CD4-positive, alpha-beta T cell (primary cell): ENCODE data around the gene FCRL6. TPM values are rescaled to one million over a fixed set of nuclear protein-coding genes. Genes with fewer than 3 reads are reported as not detected.

Experiments
- ATAC-seq: fragments of 200-7000 bp; cut with Tn5 transposase; one replicate; pipeline ENCODE4 v1.10.0; 2022; ENCODE audit warnings: mild to moderate bottlenecking; ENCODE audit not compliant: poor library complexity
- CTCF ChIA-PET: fragments of 350-600 bp; sonication (Branson Sonifier 250); formaldehyde crosslinking; loops from one replicate; lab custom pipeline; 2021; ENCODE audit warnings: antibody characterized with exemption, inconsistent platforms; lab: Charles Lee
- POLR2A ChIA-PET: fragments of 350-600 bp; sonication (Branson Sonifier 250); formaldehyde crosslinking; loops from one replicate; lab custom pipeline; 2021; ENCODE audit warnings: antibody characterized with exemption, inconsistent platforms; lab: Charles Lee
- DNase-seq, 14 experiments: peaks; one replicate each; pipeline ENCODE4 v3.0.0-alpha.2; 2013 to 2020; ENCODE audit warnings: mixed read lengths in 2 of 14
- H3K27ac ChIP-seq, 2 donors: one replicate each; pipeline versions ENCODE4 v1.5.1 to v1.7.0; 2013; ENCODE audit warnings: low read length in 2 of 2, low read depth in 1 of 2, mild to moderate bottlenecking in 1 of 2
- H3K27me3 ChIP-seq, 2 experiments: 1 replicate in 1 of 2; 2 replicates in 1 of 2; pipeline versions ENCODE4 v1.6.1 to v1.7.0; 2013; ENCODE audit warnings: low read length in 2 of 2, control low read depth in 1 of 2, mild to moderate bottlenecking in 1 of 2, moderate library complexity in 1 of 2; ENCODE audit not compliant: insufficient read depth in 2 of 2, control insufficient read depth in 1 of 2
- H3K36me3 ChIP-seq: one replicate; pipeline ENCODE4 v1.6.1; 2013; ENCODE audit warnings: low read length, control low read depth; ENCODE audit not compliant: insufficient read depth
- H3K4me1 ChIP-seq: one replicate; pipeline ENCODE4 v1.6.1; 2013; ENCODE audit warnings: low read length, control low read depth; ENCODE audit not compliant: insufficient read depth
- H3K4me3 ChIP-seq: one replicate; pipeline ENCODE4 v1.5.1; 2013; ENCODE audit warnings: mild to moderate bottlenecking, low read length, moderate library complexity
- H3K9me3 ChIP-seq, 2 experiments: 1 replicate in 1 of 2; 2 replicates in 1 of 2; pipeline versions ENCODE4 v1.6.1 to v1.7.0; 2013; ENCODE audit warnings: low read length in 2 of 2, mild to moderate bottlenecking in 2 of 2, control low read depth in 1 of 2, moderate library complexity in 1 of 2; ENCODE audit not compliant: control insufficient read depth in 1 of 2, insufficient read depth in 1 of 2
- H3K27ac Mint-ChIP-seq: one replicate; pipeline ENCODE4 v1.8.0; 2020; ENCODE audit warnings: mixed read lengths
- H3K27me3 Mint-ChIP-seq: one replicate; pipeline ENCODE4 v1.8.0; 2021; ENCODE audit warnings: mixed read lengths
- H3K36me3 Mint-ChIP-seq: one replicate; pipeline ENCODE4 v1.8.0; 2021; ENCODE audit warnings: low read depth, mixed read lengths
- H3K4me1 Mint-ChIP-seq: one replicate; pipeline ENCODE4 v1.8.0; 2021; ENCODE audit warnings: low read depth, mixed read lengths
- H3K4me3 Mint-ChIP-seq: one replicate; pipeline ENCODE4 v1.8.0; 2020; ENCODE audit warnings: mild to moderate bottlenecking, mixed read lengths
- H3K9me3 Mint-ChIP-seq: one replicate; pipeline ENCODE4 v1.8.0; 2020; ENCODE audit warnings: mixed read lengths
- CTCF ChIP-seq: fragments of 200-600 bp; IDR thresholded peaks from one replicate; pipeline ENCODE4 v1.8.0; 2022; ENCODE audit warnings: antibody characterized with exemption, mild to moderate bottlenecking
- intact Hi-C, 2 experiments: fragments of 100-400 bp; cut with DNase I in 1 of 2; cut with micrococcal nuclease in 1 of 2; formaldehyde crosslinking; loops; one replicate each; pipeline versions ENCODE4 v1.15.1 to v1.9.0; 2023 to 2025; cut with DNase I, micrococcal nuclease
- total RNA-seq, 174 experiments: library from RNA in 2 of 174; stranded (reverse) in 2 of 174; gene quantifications; one replicate each; pipeline ENCODE4 v1.2.3 and lab custom pipeline; 2021 to 2026

FCRL6 gene
- total RNA-seq, 2 experiments from 2014 or later, result 0.28 to 0.52 TPM

- TF ChIP-seq CTCF, result no peak
- Histone ChIP-seq H3K27me3 (peaks cover 0 to 3% of the 10 kb centered on the region in 2 experiments), H3K27ac (no peak overlapping the region), H3K9me3 (no peaks in the 10 kb centered on the region), H3K4me3 (no peak overlapping the region), H3K4me1 (peaks cover 32% of the 10 kb centered on the region), H3K36me3 (no peaks in the 10 kb centered on the region)
- no peaks in the 10 kb centered on the region for H3K36me3 Mint-ChIP-seq
- POLR2A ChIA-PET, result interaction anchor here (1.1 to 2.1 kb wide), 6 partner anchors 9 to 126 kb away, joined by 3 to 7 read pairs (median 4); partner anchors contain the start of genes DUSP23 and TAGLN2
- ATAC-seq (no peak), DNase-seq (no peak)
- no peaks in the 10 kb centered on the region for H3K27me3 Mint-ChIP-seq
- peaks cover 16% of the 10 kb centered on the region for H3K4me1 Mint-ChIP-seq
- no peaks in the 10 kb centered on the region for H3K9me3 Mint-ChIP-seq
- CTCF ChIA-PET, result interaction anchor here (0.7 to 2.5 kb wide), 16 partner anchors 9 to 279 kb away, joined by 3 to 42 read pairs (median 4); partner anchors contain the start of genes DUSP23 and IGSF9
- H3K27ac Mint-ChIP-seq, result peak overlapping the region; percentile 18
- intact Hi-C loops, result loop anchor here (2.0 to 10.0 kb wide), 3 partner anchors 148 to 575 kb away; partner anchors contain the start of gene IGSF9 (in 1 of the 2)
- H3K4me3 Mint-ChIP-seq, result no peak overlapping the region
Measured at GRCh38 chr1:159799446-159799985, 2.6 kb upstream of the FCRL6 start.

- H3K4me3 Mint-ChIP-seq, result no peak overlapping the region
- H3K27me3 Mint-ChIP-seq, result no peaks in the 10 kb centered on the region
- peak overlapping the region; percentile 17 for H3K4me3 ChIP-seq
- peaks cover 16% of the 10 kb centered on the region for H3K4me1 Mint-ChIP-seq
- no peaks in the 10 kb centered on the region for H3K36me3 Mint-ChIP-seq
- H3K4me1 ChIP-seq, result peaks cover 32% of the 10 kb centered on the region
- no peaks in the 10 kb centered on the region for H3K9me3 ChIP-seq
- intact Hi-C loops, result loop anchor here in 1 of 2 experiments (1.0 kb wide), 1 partner anchor 91 kb away; no protein-coding TSS in a partner anchor
- DNase-seq, result peak in 9 of 14 experiments; percentile 2 to 68 (median 21)
- no peaks in the 10 kb centered on the region for H3K9me3 Mint-ChIP-seq
- ChIA-PET POLR2A (interaction anchor here (0.9 to 2.1 kb wide), 5 partner anchors 10 to 125 kb away, joined by 3 to 7 read pairs (median 3); partner anchors contain the start of gene TAGLN2), CTCF (interaction anchor here (2.0 to 2.5 kb wide), 2 partner anchors 20 to 91 kb away, joined by 7 to 42 read pairs; partner anchors contain the start of gene DUSP23)
- no peak for TF ChIP-seq CTCF
- H3K27ac Mint-ChIP-seq, result peak overlapping the region; percentile 18
- peaks cover 0 to 3% of the 10 kb centered on the region in 2 experiments for H3K27me3 ChIP-seq
- no peaks in the 10 kb centered on the region for H3K36me3 ChIP-seq
- no peak overlapping the region for H3K27ac ChIP-seq
- peak; percentile 44 for ATAC-seq
Measured at GRCh38 chr1:159800177-159800930, 1.8 kb upstream of the FCRL6 start.

GRCh38 chr1:159803956-159804689, 2.0 kb downstream of the FCRL6 start:
- Mint-ChIP-seq H3K27ac (no peak overlapping the region), H3K36me3 (no peaks in the 10 kb centered on the region), H3K27me3 (peaks cover 5% of the 10 kb centered on the region), H3K4me1 (peaks cover 16% of the 10 kb centered on the region), H3K4me3 (no peak overlapping the region), H3K9me3 (no peaks in the 10 kb centered on the region)
- intact Hi-C loops, result no loop called here
- H3K9me3 ChIP-seq, result no peaks in the 10 kb centered on the region
- H3K4me1 ChIP-seq, result peaks cover 27% of the 10 kb centered on the region
- CTCF ChIA-PET, result interaction anchor here (0.9 kb wide), 1 partner anchor 87 kb away, joined by 3 read pairs; no protein-coding TSS in a partner anchor
- H3K27me3 ChIP-seq, result no peaks in the 10 kb centered on the region
- TF ChIP-seq CTCF, result no peak
- DNase-seq (no peak), ATAC-seq (no peak)
- no peak overlapping the region for H3K27ac ChIP-seq
- no peak overlapping the region for H3K4me3 ChIP-seq
- no peaks in the 10 kb centered on the region for H3K36me3 ChIP-seq
- POLR2A ChIA-PET, result interaction anchor here (0.6 kb wide), 1 partner anchor 13 kb away, joined by 3 read pairs; no protein-coding TSS in a partner anchor
